HG03103 (cell line): ENCODE data around the gene FBP2.
"Not testable (repeated sequence)": the region's sequence is repeated elsewhere in the genome, so short reads cannot be mapped to it uniquely, and the experiment has no call there.

ENCODE experiments used
- ATAC-seq: cut with Tn5 transposase; IDR thresholded peaks from one replicate; pipeline ENCODE4 v1.9.1; 2021; ENCODE audit warnings: low read depth; ENCODE audit not compliant: unreplicated experiment

The FBP2 gene

GRCh38 chr9:94607423-94607691 is 13.7 kb upstream of the FBP2 start:
- no peak for ATAC-seq

- no peak for ATAC-seq
Measured at GRCh38 chr9:94606646-94607422, 13.2 kb upstream of the FBP2 start.

- ATAC-seq: no peak
Measured at GRCh38 chr9:94603259-94604160, 9.9 kb upstream of the FBP2 start.

- ATAC-seq: no peak
Measured at GRCh38 chr9:94602666-94603065, 9.0 kb upstream of the FBP2 start.

- no peak for ATAC-seq
Measured at GRCh38 chr9:94600715-94601114, 7.1 kb upstream of the FBP2 start.

- no peak for ATAC-seq
Measured at GRCh38 chr9:94600258-94600657, 6.6 kb upstream of the FBP2 start.

GRCh38 chr9:94599102-94599501 is 5.5 kb upstream of the FBP2 start:
- no peak for ATAC-seq

- ATAC-seq: not testable (repeated sequence)
Measured at GRCh38 chr9:94592683-94593082, 941 bp downstream of the FBP2 start.

GRCh38 chr9:94591876-94592275 is 1.7 kb downstream of the FBP2 start:
- ATAC-seq: no peak

- not testable (repeated sequence) for ATAC-seq
Measured at GRCh38 chr9:94591046-94591545, 2.5 kb downstream of the FBP2 start.

- no peak for ATAC-seq
Measured at GRCh38 chr9:94588681-94589080, 4.9 kb downstream of the FBP2 start.

- no peak for ATAC-seq
Measured at GRCh38 chr9:94586814-94587213, 6.8 kb downstream of the FBP2 start.

- ATAC-seq: no peak
Measured at GRCh38 chr9:94586316-94586715, 7.3 kb downstream of the FBP2 start.

GRCh38 chr9:94584555-94584954 is 9.1 kb downstream of the FBP2 start:
- ATAC-seq: no peak

GRCh38 chr9:94581728-94582127 is 11.9 kb downstream of the FBP2 start:
- no peak for ATAC-seq

GRCh38 chr9:94577571-94577970 is 16.1 kb downstream of the FBP2 start:
- no peak for ATAC-seq

GRCh38 chr9:94577036-94577435 is 16.6 kb downstream of the FBP2 start:
- no peak for ATAC-seq

- no peak for ATAC-seq
Measured at GRCh38 chr9:94576131-94576530, 17.5 kb downstream of the FBP2 start.

GRCh38 chr9:94568972-94569712 is 24.5 kb downstream of the FBP2 start:
- ATAC-seq: no peak

- ATAC-seq: no peak
Measured at GRCh38 chr9:94568250-94568889, 25.3 kb downstream of the FBP2 start.

GRCh38 chr9:94567271-94567670 is 26.4 kb downstream of the FBP2 start:
- no peak for ATAC-seq
